GM18505 (cell line): ENCODE data around the gene ADGRB2.

Experiments used
- ATAC-seq: cut with Tn5 transposase; IDR thresholded peaks from one replicate; pipeline ENCODE4 v1.9.1; 2021; ENCODE audit not compliant: unreplicated experiment
- POLR2A ChIP-seq: IDR thresholded peaks from 4 replicates; pipeline ENCODE4 v1.6.1; 2011; ENCODE audit warnings: borderline replicate concordance; ENCODE audit not compliant: insufficient read depth, insufficient read length; ENCODE audit errors: extremely low read depth

ADGRB2 gene

GRCh38 chr1:31749785-31750735 is 14.1 kb downstream of the ADGRB2 start:
- no peak for ATAC-seq
- no peak for TF ChIP-seq POLR2A

- ATAC-seq, result no peak
- TF ChIP-seq POLR2A, result no peak
Observed at GRCh38 chr1:31748365-31748764, 15.8 kb downstream of the ADGRB2 start.

- TF ChIP-seq POLR2A, result no peak
- ATAC-seq, result no peak
Observed at GRCh38 chr1:31747304-31747703, 16.8 kb downstream of the ADGRB2 start.

- no peak for ATAC-seq
- no peak for TF ChIP-seq POLR2A
Observed at GRCh38 chr1:31746687-31747086, 17.5 kb downstream of the ADGRB2 start.

- TF ChIP-seq POLR2A, result no peak
- ATAC-seq, result no peak
Observed at GRCh38 chr1:31745946-31746670, 18.0 kb downstream of the ADGRB2 start.

- ATAC-seq, result no peak
- no peak for TF ChIP-seq POLR2A
Observed at GRCh38 chr1:31745096-31745945, 18.8 kb downstream of the ADGRB2 start.

- peak; percentile 63 for ATAC-seq
- no peak for TF ChIP-seq POLR2A
Observed at GRCh38 chr1:31744165-31744888, 19.8 kb downstream of the ADGRB2 start.

- no peak for TF ChIP-seq POLR2A
- ATAC-seq, result no peak
Observed at GRCh38 chr1:31742462-31743212, 21.5 kb downstream of the ADGRB2 start.

GRCh38 chr1:31739346-31739745 is 24.8 kb downstream of the ADGRB2 start:
- no peak for ATAC-seq
- no peak for TF ChIP-seq POLR2A

- ATAC-seq, result no peak
- no peak for TF ChIP-seq POLR2A
Observed at GRCh38 chr1:31736675-31737074, 27.5 kb downstream of the ADGRB2 start.

GRCh38 chr1:31735571-31735970 is 28.6 kb downstream of the ADGRB2 start:
- no peak for ATAC-seq
- no peak for TF ChIP-seq POLR2A

- TF ChIP-seq POLR2A, result no peak
- ATAC-seq, result no peak
Observed at GRCh38 chr1:31734582-31735107, 29.5 kb downstream of the ADGRB2 start.
